ENCODE results near the gene NXPE4.

DNA sequence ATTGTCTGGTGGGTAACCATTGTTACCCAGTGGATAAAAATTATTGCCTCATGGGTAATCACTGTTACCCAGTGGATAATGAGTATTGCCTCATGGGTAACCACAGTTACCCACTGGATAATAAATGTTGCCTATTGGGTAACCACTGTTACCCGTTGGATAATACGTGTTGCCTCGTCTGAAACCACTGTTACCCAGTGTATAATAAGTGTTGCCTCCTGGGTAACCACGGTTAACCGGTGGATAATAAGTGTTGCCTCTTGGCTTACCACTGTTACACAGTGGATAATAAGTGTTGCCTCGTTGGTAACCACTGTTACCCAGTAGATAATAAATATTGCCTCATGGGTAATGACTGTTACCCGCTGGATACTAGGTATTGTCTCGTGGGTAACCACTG lies 20.9 kb upstream of the NXPE4 start:
- TF ChIP-seq YY1 (IDR thresholded peaks at IDR 0.05; ENCODE audit: low read depth) (no peak), EP300 (IDR thresholded peaks at IDR 0.05; ENCODE audit: borderline replicate concordance) (no peak), FOXM1 (IDR thresholded peaks at IDR 0.05; ENCODE audit: borderline replicate concordance, low read depth) (no peak)
- TF ChIP-seq, protein P1, sequence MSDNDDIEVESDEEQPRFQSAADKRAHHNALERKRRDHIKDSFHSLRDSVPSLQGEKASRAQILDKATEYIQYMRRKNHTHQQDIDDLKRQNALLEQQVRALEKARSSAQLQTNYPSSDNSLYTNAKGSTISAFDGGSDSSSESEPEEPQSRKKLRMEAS (IDR thresholded peaks at IDR 0.05) = no peak
- TF ChIP-seq, protein P2, sequence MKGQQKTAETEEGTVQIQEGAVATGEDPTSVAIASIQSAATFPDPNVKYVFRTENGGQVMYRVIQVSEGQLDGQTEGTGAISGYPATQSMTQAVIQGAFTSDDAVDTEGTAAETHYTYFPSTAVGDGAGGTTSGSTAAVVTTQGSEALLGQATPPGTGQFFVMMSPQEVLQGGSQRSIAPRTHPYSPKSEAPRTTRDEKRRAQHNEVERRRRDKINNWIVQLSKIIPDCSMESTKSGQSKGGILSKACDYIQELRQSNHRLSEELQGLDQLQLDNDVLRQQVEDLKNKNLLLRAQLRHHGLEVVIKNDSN (IDR thresholded peaks at IDR 0.05) = no peak

All from Ishikawa (cell line).